ENCODE data around the gene WFIKKN1.

- TF ChIP-seq POLR2A (IDR thresholded peaks at IDR 0.05) (no peak), CTCF (IDR thresholded peaks at IDR 0.05) (no peak)
Observed at GRCh38 chr16:633336-634050, 2.7 kb downstream of the WFIKKN1 start.
